H1 (cell line): Measurements from ENCODE around the gene DCTN3. TPM values are rescaled to one million over a fixed set of nuclear protein-coding genes. Genes with fewer than 3 reads are reported as not detected.

Experiments used
- CTCF ChIA-PET: fragments of 300-600 bp; sonication (Branson Sonifier 250); formaldehyde crosslinking; loops from one replicate; lab custom pipeline; 2021; ENCODE audit not compliant: partially characterized antibody; lab: Charles Lee
- POLR2A ChIA-PET: fragments of 300-600 bp; sonication (Branson Sonifier 250); formaldehyde crosslinking; loops from one replicate; lab custom pipeline; 2021; ENCODE audit warnings: inconsistent platforms; ENCODE audit not compliant: partially characterized antibody; lab: Charles Lee
- DNase-seq, 2 experiments: peaks; one replicate each; pipeline versions ENCODE4 v3.0.0 to v3.0.0-alpha.2; 2010 to 2022; ENCODE audit warnings: low spot score in 2 of 2, low read depth in 1 of 2, mixed read lengths in 1 of 2
- FAIRE-seq: peaks from 2 replicates; lab custom pipeline; 2011; peaks lifted over from hg19 to GRCh38; lab: Jason Lieb, UNC
- H2AFZ ChIP-seq: 2 replicates; pipeline ENCODE4 v1.8.1; 2012; ENCODE audit warnings: low read length, inconsistent platforms
- H2AK5ac ChIP-seq: 2 replicates; pipeline ENCODE4 v1.6.1; 2013; ENCODE audit warnings: low read depth, low read length
- H2BK120ac ChIP-seq: replicated peaks from 2 replicates; pipeline ENCODE3; 2013; ENCODE audit warnings: low read depth, low read length, inconsistent platforms
- H2BK12ac ChIP-seq: 2 replicates; pipeline ENCODE4 v1.6.1; 2013; ENCODE audit warnings: low read depth, low read length
- H2BK15ac ChIP-seq: 2 replicates; pipeline ENCODE4 v1.6.1; 2013; ENCODE audit warnings: low read length
- H2BK20ac ChIP-seq: 2 replicates; pipeline ENCODE4 v1.6.1; 2013; ENCODE audit warnings: low read length
- H2BK5ac ChIP-seq: 2 replicates; pipeline ENCODE4 v1.6.1; 2013; ENCODE audit warnings: low read depth, low read length
- H3K14ac ChIP-seq: 2 replicates; pipeline ENCODE4 v1.6.1; 2013; ENCODE audit warnings: inconsistent platforms; ENCODE audit not compliant: insufficient read length
- H3K18ac ChIP-seq: 2 replicates; pipeline ENCODE4 v1.6.1; 2013; ENCODE audit warnings: low read length; ENCODE audit errors: extremely low read depth
- H3K23ac ChIP-seq: 2 replicates; pipeline ENCODE4 v1.6.1; 2013; ENCODE audit warnings: inconsistent platforms; ENCODE audit not compliant: insufficient read length
- H3K23me2 ChIP-seq: 2 replicates; pipeline ENCODE4 v1.6.1; 2013; ENCODE audit warnings: low read depth, low read length
- H3K27ac ChIP-seq: 2 replicates; pipeline ENCODE4 v1.6.1; 2011; ENCODE audit warnings: low read depth, low read length, inconsistent platforms
- H3K27me3 ChIP-seq, 4 experiments: replicated peaks in 1 of 4; 1 replicate in 1 of 4; 2 replicates in 3 of 4; pipeline versions ENCODE4 v1.6.1 to v1.8.1; 2011 to 2013; ENCODE audit warnings: low read length in 3 of 4, mild to moderate bottlenecking in 3 of 4, inconsistent platforms in 2 of 4, mixed read lengths in 2 of 4, moderate library complexity in 1 of 4; ENCODE audit not compliant: control insufficient read depth in 3 of 4, insufficient read depth in 3 of 4; ENCODE audit errors: extremely low read depth in 1 of 4
- H3K36me3 ChIP-seq, 4 experiments: 2 replicates each; pipeline versions ENCODE4 v1.6.1 to v1.8.1; 2011 to 2013; ENCODE audit warnings: mild to moderate bottlenecking in 4 of 4, low read length in 3 of 4, moderate library complexity in 2 of 4, control low read depth in 1 of 4, inconsistent platforms in 1 of 4; ENCODE audit not compliant: insufficient read depth in 4 of 4, control insufficient read depth in 2 of 4
- H3K4ac ChIP-seq: replicated peaks from 2 replicates; pipeline ENCODE3; 2013; ENCODE audit warnings: low read length, low read depth, mixed read lengths, inconsistent platforms; ENCODE audit not compliant: insufficient read length
- H3K4me1 ChIP-seq, 4 experiments: replicated peaks in 1 of 4; 1 replicate in 1 of 4; 2 replicates in 3 of 4; pipeline versions ENCODE4 v1.6.1 to v1.8.1; 2011 to 2013; ENCODE audit warnings: low read length in 3 of 4, inconsistent platforms in 2 of 4, mixed read lengths in 1 of 4; ENCODE audit not compliant: insufficient read depth in 4 of 4, control insufficient read depth in 3 of 4
- H3K4me2 ChIP-seq, 2 experiments: 2 replicates each; pipeline versions ENCODE4 v1.6.1 to v1.8.1; 2011 to 2013; ENCODE audit warnings: low read depth in 2 of 2, low read length in 2 of 2, control low read depth in 1 of 2, inconsistent platforms in 1 of 2, mild to moderate bottlenecking in 1 of 2; ENCODE audit not compliant: insufficient read depth in 1 of 2
- H3K4me3 ChIP-seq, 4 experiments: fragments of 200-600, 300-600 bp in 1 of 4; sonication (generic), shearing (Covaris generic), sonication (Bioruptor Twin) in 1 of 4; 2 replicates each; pipeline versions ENCODE4 v1.5.1 to v1.8.1; 2011 to 2016; ENCODE audit warnings: low read length in 4 of 4, low read depth in 3 of 4, control low read depth in 2 of 4, inconsistent platforms in 2 of 4, mild to moderate bottlenecking in 2 of 4, mixed read lengths in 1 of 4, moderate library complexity in 1 of 4; ENCODE audit not compliant: insufficient read depth in 2 of 4; ENCODE audit errors: extremely low read depth in 1 of 4
- H3K56ac ChIP-seq: replicated peaks from 2 replicates; pipeline ENCODE3; 2013; ENCODE audit warnings: low read depth, mild to moderate bottlenecking, mixed read lengths, low read length, inconsistent platforms; ENCODE audit not compliant: insufficient read length
- H3K79me1 ChIP-seq: 2 replicates; pipeline ENCODE4 v1.6.1; 2013; ENCODE audit warnings: low read depth, low read length, control low read depth
- H3K79me2 ChIP-seq, 2 experiments: 2 replicates each; pipeline versions ENCODE4 v1.6.1 to v1.8.1; 2012 to 2013; ENCODE audit warnings: low read length in 2 of 2, mild to moderate bottlenecking in 2 of 2, inconsistent platforms in 1 of 2; ENCODE audit not compliant: insufficient read depth in 2 of 2, control insufficient read depth in 1 of 2
- H3K9ac ChIP-seq, 4 experiments: replicated peaks in 1 of 4; 1 replicate in 1 of 4; 2 replicates in 3 of 4; pipeline versions ENCODE4 v1.6.1 to v1.8.1; 2011 to 2013; ENCODE audit warnings: low read depth in 3 of 4, low read length in 3 of 4, control low read depth in 2 of 4, mild to moderate bottlenecking in 2 of 4, moderate library complexity in 2 of 4, inconsistent platforms in 1 of 4; ENCODE audit errors: extremely low read depth in 1 of 4
- H3K9me3 ChIP-seq, 2 experiments: 2 replicates each; pipeline versions ENCODE4 v1.6.1 to v1.8.1; 2012 to 2013; ENCODE audit warnings: mild to moderate bottlenecking in 2 of 2, moderate library complexity in 2 of 2, control low read depth in 1 of 2, inconsistent platforms in 1 of 2, low read depth in 1 of 2, low read length in 1 of 2, mixed read lengths in 1 of 2; ENCODE audit not compliant: insufficient read depth in 2 of 2
- H4K20me1 ChIP-seq, 2 experiments: replicated peaks in 1 of 2; 2 replicates each; pipeline versions ENCODE3 to v1.8.1; 2011 to 2013; ENCODE audit warnings: inconsistent platforms in 2 of 2, low read length in 2 of 2, mild to moderate bottlenecking in 1 of 2; ENCODE audit not compliant: insufficient read depth in 2 of 2, control insufficient read depth in 1 of 2
- H4K5ac ChIP-seq: 2 replicates; pipeline ENCODE4 v1.6.1; 2013; ENCODE audit warnings: low read length, low read depth, mixed read lengths, inconsistent platforms; ENCODE audit not compliant: insufficient read length
- H4K8ac ChIP-seq: 2 replicates; pipeline ENCODE4 v1.8.0; 2013; ENCODE audit warnings: mild to moderate bottlenecking, moderate library complexity, low read length, inconsistent platforms; ENCODE audit not compliant: insufficient read depth; ENCODE audit errors: extremely low read depth
- H4K91ac ChIP-seq: replicated peaks from 2 replicates; pipeline ENCODE3; 2013; ENCODE audit warnings: low read length, mixed read lengths, inconsistent platforms; ENCODE audit not compliant: insufficient read length
- CBX8 ChIP-seq: fragments of 300-800, 300-1000 bp; sonication (generic); IDR thresholded peaks from 2 replicates; pipeline ENCODE4 v1.7.1; 2016; ENCODE audit warnings: low read depth, low read length, borderline replicate concordance
- CREB1 ChIP-seq: IDR thresholded peaks from 2 replicates; pipeline ENCODE4 v1.6.1; 2012; ENCODE audit warnings: inconsistent platforms
- EP300 ChIP-seq, 2 experiments: IDR thresholded peaks; 1 replicate in 1 of 2; 2 replicates in 1 of 2; pipeline ENCODE4 v1.6.1; 2011 to 2012; ENCODE audit warnings: low read depth in 2 of 2, low read length in 2 of 2, mild to moderate bottlenecking in 2 of 2, borderline replicate concordance in 1 of 2, inconsistent platforms in 1 of 2, moderate library complexity in 1 of 2
- PHF8 ChIP-seq: fragments of 200-600 bp; sonication (generic); conservative IDR thresholded peaks from 2 replicates; pipeline ENCODE4 v1.7.1; 2012; ENCODE audit warnings: low read depth, mild to moderate bottlenecking, inconsistent platforms, low read length, moderate library complexity
- POU5F1 ChIP-seq: IDR thresholded peaks from 2 replicates; pipeline ENCODE4 v1.6.1; 2011; ENCODE audit warnings: low read depth, mild to moderate bottlenecking, low read length, moderate library complexity
- WGBS, 2 experiments: shearing (Covaris generic) in 1 of 2; methylation state at CpG; one replicate each; pipeline versions ENCODE4 v1.1.6 to v1.1.7; 2013 to 2015; ENCODE audit warnings: low lambda C conversion rate in 2 of 2, mixed read lengths in 2 of 2, inconsistent platforms in 1 of 2, low coverage in 1 of 2, missing lambda C conversion rate in 1 of 2; ENCODE audit not compliant: insufficient replicate concordance in 2 of 2, insufficient coverage in 1 of 2, insufficient read length in 1 of 2; ENCODE audit errors: extremely low coverage in 1 of 2, missing lambda C conversion rate in 1 of 2; 5-methylcytosine and 5-hydroxymethylcytosine counted together
- polyA plus RNA-seq, 7 experiments: library from polyadenylated mRNA; depleted of rRNA in 3 of 7; stranded (reverse) in 5 of 7; unstranded in 2 of 7; fragments of >200 nt in 5 of 7; fragments of 200-250 nt in 2 of 7; gene quantifications; 1 replicate in 5 of 7; 2 replicates in 1 of 7; 4 replicates in 1 of 7; pipeline versions ENCODE4 v1.2.1 to v1.2.3, GENCODE V29; 2011 to 2013; ENCODE audit warnings: missing spikeins in 2 of 7, mixed read lengths in 2 of 7
- total RNA-seq: library from RNA; stranded (reverse); fragmentation: NEBNext Ultra II Directional; extraction: Animal tissue kit (Norgen Biotek cat#: 25700); gene quantifications from 2 replicates; pipeline ENCODE4 v1.2.1, GENCODE V29; 2021
- TF ChIP-seq, protein P1 (sequence below), 3 experiments: IDR thresholded peaks; 1 replicate in 2 of 3; 2 replicates in 1 of 3; pipeline versions ENCODE4 v1.5.1 to v1.6.1; 2011; ENCODE audit warnings: low read length in 3 of 3, mild to moderate bottlenecking in 3 of 3, inconsistent platforms in 2 of 3, low read depth in 1 of 3, moderate library complexity in 1 of 3; ENCODE audit not compliant: insufficient read depth in 1 of 3; ENCODE audit errors: control extremely low read depth in 1 of 3

Gene DCTN3
- total and polyA plus RNA-seq, 2 of the 8 experiments (the other 6 are each of a cell fraction or from before 2014, with no cell fraction given) = 25.6 to 39.2 TPM

DNA sequence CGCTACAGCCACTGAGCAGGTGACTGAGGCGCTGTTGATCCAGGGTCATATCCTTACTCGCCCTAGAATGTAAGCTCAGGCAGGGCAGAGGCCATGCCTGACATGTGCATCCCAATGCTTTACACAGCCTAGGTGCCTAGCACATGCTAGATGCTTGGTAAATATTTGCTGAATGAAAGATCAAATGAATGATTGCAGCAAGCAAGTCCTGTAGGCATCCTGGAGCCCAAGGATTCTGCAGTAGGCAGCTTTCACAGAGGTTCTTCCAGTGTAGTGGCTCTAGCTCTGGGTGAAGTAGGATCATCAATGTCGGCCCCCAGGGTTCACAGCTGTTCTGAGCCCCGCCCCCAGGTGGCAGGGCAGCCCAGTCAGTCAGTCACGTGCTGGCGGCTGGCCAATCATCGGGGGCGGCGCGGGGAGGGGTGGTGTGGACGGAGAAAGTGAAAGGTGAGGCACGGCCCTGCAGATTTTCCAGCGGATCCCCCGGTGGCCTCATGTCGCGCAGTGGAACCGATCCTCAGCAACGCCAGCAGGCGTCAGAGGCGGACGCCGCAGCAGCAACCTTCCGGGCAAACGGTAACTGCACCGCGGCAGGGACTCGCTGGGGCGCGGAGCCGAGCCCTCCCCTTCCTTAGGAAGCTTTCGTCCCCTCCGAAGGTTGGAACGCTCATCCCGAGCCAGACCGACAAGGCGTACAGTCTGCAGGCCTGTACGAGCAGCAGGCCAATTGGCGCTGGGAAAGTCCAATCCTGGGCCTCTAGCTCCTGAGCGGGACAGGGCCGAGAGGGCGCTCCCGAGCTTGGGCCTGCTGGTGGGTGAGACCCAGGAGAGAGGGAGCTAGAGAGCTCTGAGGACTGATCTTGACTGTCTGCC lies 26.2 kb upstream of the DCTN3 start, which contains the start of gene GALT:
TSS of gene GALT (plus strand) at position 465 of the 873 bp plus-strand sequence. CDS start at position 495, 30 bp downstream.
- H3K23me2 ChIP-seq = peaks cover 11% of the 10 kb centered on the region; the same call in 1 of the 2 replicates
- H2BK5ac ChIP-seq = peak within 1 kb of the TSS; percentile 97
- H3K79me1 ChIP-seq = peaks cover 6% of the 10 kb centered on the region; the same call in 1 of the 2 replicates
- H3K23ac ChIP-seq = no peak within 1 kb of the TSS
- H3K4ac ChIP-seq = peak within 1 kb of the TSS; percentile 84
- H3K18ac ChIP-seq = peak within 1 kb of the TSS; percentile 88
- peak within 1 kb of the TSS; percentile 88; the same call in 1 of the 2 replicates for H2BK15ac ChIP-seq
- H3K9ac ChIP-seq = peak within 1 kb of the TSS in 3 of 4 experiments; percentile 58 to 70 (median 62); a peak in 6 of 7 replicates
- H3K14ac ChIP-seq = peak within 1 kb of the TSS; percentile 66
- H2BK12ac ChIP-seq = peak within 1 kb of the TSS; percentile 75; the same call in 1 of the 2 replicates
- peak within 1 kb of the TSS; percentile 90 for H4K5ac ChIP-seq
- H4K91ac ChIP-seq = peak within 1 kb of the TSS; percentile 86
- POLR2A ChIA-PET = interaction anchor here (0.6 to 12.8 kb wide), 6 partner anchors 10 to 1616 kb away, joined by 3 to 127 read pairs (median 8); partner anchors contain the start of genes ARID3C, CCL27, FANCG and SIGMAR1
- WGBS, 2 experiments = 7% methylated on average over 39 of the region's 43 CpGs; no CpG with 5 or more reads in 1 of the 2 experiments
- peaks cover 2 to 8% of the 10 kb centered on the region in 2 experiments for H4K20me1 ChIP-seq
- peaks cover 0 to 12% of the 10 kb centered on the region in 2 experiments; a peak in 1 of 4 replicates for H3K79me2 ChIP-seq
- DNase-seq = peak in 1 of 2 experiments; percentile 96
- H2BK120ac ChIP-seq = peak within 1 kb of the TSS; percentile 96
- FAIRE-seq = no peak
- H3K27me3 ChIP-seq = no peaks in the 10 kb centered on the region; a peak in 1 of 7 replicates
- H3K9me3 ChIP-seq = no peaks in the 10 kb centered on the region
- H3K4me1 ChIP-seq = peaks cover 3 to 21% (median 11%) of the 10 kb centered on the region in 4 experiments
- H4K8ac ChIP-seq = peak within 1 kb of the TSS; percentile 88
- H3K27ac ChIP-seq = peak within 1 kb of the TSS; percentile 66
- H3K4me3 ChIP-seq = peak within 1 kb of the TSS; percentile 69 to 92 (median 80)
- H3K36me3 ChIP-seq = peaks cover 3 to 23% (median 8%) of the 10 kb centered on the region in 4 experiments; a peak in 7 of 8 replicates
- H2AK5ac ChIP-seq = no peak within 1 kb of the TSS
- peak within 1 kb of the TSS; percentile 16 for H2AFZ ChIP-seq
- H2BK20ac ChIP-seq = peak within 1 kb of the TSS; percentile 75; the same call in 1 of the 2 replicates
- CTCF ChIA-PET = interaction anchor here (0.8 to 17.4 kb wide), 15 partner anchors 10 to 144 kb away, joined by 3 to 277 read pairs (median 5); partner anchors contain the start of genes CCL27, DCTN3, IL11RA and RPP25L
- peak within 1 kb of the TSS; percentile 94 for H3K56ac ChIP-seq
- H3K4me2 ChIP-seq = peak within 1 kb of the TSS; percentile 89 to 97
- no peak for TF ChIP-seq CBX8
- no peak; the same call in 1 of the 2 replicates for TF ChIP-seq CREB1
- peak; percentile 63 for TF ChIP-seq PHF8
- no peak for TF ChIP-seq EP300 (IDR thresholded peaks at IDR 0.05; ENCODE audit: borderline replicate concordance in 1 of 2, low read depth in 2 of 2, low read length in 2 of 2)
- TF ChIP-seq POU5F1 = no peak
- TF ChIP-seq, protein P1, sequence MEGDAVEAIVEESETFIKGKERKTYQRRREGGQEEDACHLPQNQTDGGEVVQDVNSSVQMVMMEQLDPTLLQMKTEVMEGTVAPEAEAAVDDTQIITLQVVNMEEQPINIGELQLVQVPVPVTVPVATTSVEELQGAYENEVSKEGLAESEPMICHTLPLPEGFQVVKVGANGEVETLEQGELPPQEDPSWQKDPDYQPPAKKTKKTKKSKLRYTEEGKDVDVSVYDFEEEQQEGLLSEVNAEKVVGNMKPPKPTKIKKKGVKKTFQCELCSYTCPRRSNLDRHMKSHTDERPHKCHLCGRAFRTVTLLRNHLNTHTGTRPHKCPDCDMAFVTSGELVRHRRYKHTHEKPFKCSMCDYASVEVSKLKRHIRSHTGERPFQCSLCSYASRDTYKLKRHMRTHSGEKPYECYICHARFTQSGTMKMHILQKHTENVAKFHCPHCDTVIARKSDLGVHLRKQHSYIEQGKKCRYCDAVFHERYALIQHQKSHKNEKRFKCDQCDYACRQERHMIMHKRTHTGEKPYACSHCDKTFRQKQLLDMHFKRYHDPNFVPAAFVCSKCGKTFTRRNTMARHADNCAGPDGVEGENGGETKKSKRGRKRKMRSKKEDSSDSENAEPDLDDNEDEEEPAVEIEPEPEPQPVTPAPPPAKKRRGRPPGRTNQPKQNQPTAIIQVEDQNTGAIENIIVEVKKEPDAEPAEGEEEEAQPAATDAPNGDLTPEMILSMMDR (IDR thresholded peaks at IDR 0.05; ENCODE audit: control extremely low read depth in 1 of 3, insufficient read depth in 1 of 3, low read depth in 1 of 3, low read length in 3 of 3) = peak; percentile 67 to 89 (median 72)
